PC-9 (cell line): Measurements from ENCODE around the gene IL2RA. TPM values are rescaled to one million over a fixed set of nuclear protein-coding genes. Genes with fewer than 3 reads are reported as not detected.

Experiments used
- BruUV-seq: library from RNA; stranded (reverse); fragments of 400-500 nt; replicated peaks from 2 replicates; lab custom pipeline; 2021; lab: Mats Ljungman, UMichigan
- CTCF ChIA-PET: fragments of 300-600 bp; sonication (Branson Sonifier 250); formaldehyde crosslinking; loops from one replicate; lab custom pipeline; 2022; ENCODE audit warnings: antibody characterized with exemption; lab: Charles Lee
- POLR2A ChIA-PET: fragments of 300-600 bp; sonication (Branson Sonifier 250); formaldehyde crosslinking; loops from one replicate; lab custom pipeline; 2022; ENCODE audit warnings: antibody characterized with exemption; ENCODE audit not compliant: unreplicated experiment; lab: Charles Lee
- DNase-seq, 2 experiments: peaks; one replicate each; pipeline versions ENCODE4 v3.0.0 to v3.0.0-alpha.2; 2015 to 2022; ENCODE audit warnings: mixed read lengths in 1 of 2
- H2AFZ ChIP-seq: fragments of 200-600 bp; sonication (generic); 2 replicates; pipeline ENCODE4 v1.8.1; 2017; ENCODE audit warnings: antibody characterized with exemption
- H3F3A ChIP-seq: fragments of 200-600 bp; sonication (generic); 2 replicates; pipeline ENCODE4 v1.8.1; 2017; ENCODE audit warnings: antibody characterized with exemption, mild to moderate bottlenecking, low read depth; ENCODE audit not compliant: insufficient read depth
- H3K27ac ChIP-seq: fragments of 200-600 bp; sonication (generic); 2 replicates; pipeline ENCODE4 v1.6.1; 2016; ENCODE audit warnings: mixed run types
- H3K27me3 ChIP-seq: fragments of 200-600 bp; sonication (generic); 2 replicates; pipeline ENCODE4 v1.6.1; 2016; ENCODE audit warnings: low read depth, mixed run types; ENCODE audit not compliant: insufficient read depth
- H3K36me3 ChIP-seq: fragments of 200-600 bp; sonication (generic); 2 replicates; pipeline ENCODE4 v1.6.1; 2016; ENCODE audit warnings: low read depth, mixed run types
- H3K4me1 ChIP-seq: fragments of 200-600 bp; sonication (generic); replicated peaks from 2 replicates; pipeline ENCODE4 v1.6.1; 2016; ENCODE audit warnings: mixed run types; ENCODE audit not compliant: insufficient read depth
- H3K4me2 ChIP-seq: fragments of 200-600 bp; sonication (generic); 2 replicates; pipeline ENCODE4 v1.6.1; 2017; ENCODE audit warnings: mixed run types
- H3K4me3 ChIP-seq: fragments of 200-600 bp; sonication (generic); 2 replicates; pipeline ENCODE4 v1.6.1; 2016; ENCODE audit warnings: mixed run types
- H3K79me2 ChIP-seq: fragments of 200-600 bp; sonication (generic); 2 replicates; pipeline ENCODE4 v1.6.1; 2017; ENCODE audit warnings: low read depth, mixed run types
- H3K9me2 ChIP-seq: fragments of 200-600 bp; sonication (generic); 2 replicates; pipeline ENCODE4 v1.8.1; 2017; ENCODE audit warnings: mild to moderate bottlenecking; ENCODE audit not compliant: insufficient read depth
- H3K9me3 ChIP-seq: fragments of 200-600 bp; sonication (generic); 2 replicates; pipeline ENCODE4 v1.8.1; 2016; ENCODE audit warnings: low read depth; ENCODE audit not compliant: insufficient read depth
- H4K20me1 ChIP-seq: fragments of 200-600 bp; sonication (generic); 2 replicates; pipeline ENCODE4 v1.8.1; 2017; ENCODE audit not compliant: insufficient read depth
- EZH2 ChIP-seq: fragments of 200-600 bp; sonication (generic); IDR thresholded peaks from 2 replicates; pipeline ENCODE4 v1.8.0; 2017; ENCODE audit warnings: antibody characterized with exemption, low read depth
- intact Hi-C: fragments of 100-400 bp; cut with micrococcal nuclease; formaldehyde crosslinking; loops from one replicate; pipeline ENCODE4 v1.10.0; 2022; ENCODE audit not compliant: unreplicated experiment
- total RNA-seq: library from RNA; stranded (reverse); gene quantifications from 2 replicates; pipeline ENCODE4 v1.2.3, GENCODE V29; 2021
- TF ChIP-seq, protein P1 (sequence below): fragments of 200-600 bp; sonication (generic); conservative IDR thresholded peaks from 2 replicates; pipeline ENCODE4 v1.6.1; 2017; ENCODE audit warnings: mixed run types, antibody characterized with exemption, mild to moderate bottlenecking, moderate library complexity

The IL2RA gene
- total RNA-seq, 1 experiment from 2014 or later: not detected

DNA sequence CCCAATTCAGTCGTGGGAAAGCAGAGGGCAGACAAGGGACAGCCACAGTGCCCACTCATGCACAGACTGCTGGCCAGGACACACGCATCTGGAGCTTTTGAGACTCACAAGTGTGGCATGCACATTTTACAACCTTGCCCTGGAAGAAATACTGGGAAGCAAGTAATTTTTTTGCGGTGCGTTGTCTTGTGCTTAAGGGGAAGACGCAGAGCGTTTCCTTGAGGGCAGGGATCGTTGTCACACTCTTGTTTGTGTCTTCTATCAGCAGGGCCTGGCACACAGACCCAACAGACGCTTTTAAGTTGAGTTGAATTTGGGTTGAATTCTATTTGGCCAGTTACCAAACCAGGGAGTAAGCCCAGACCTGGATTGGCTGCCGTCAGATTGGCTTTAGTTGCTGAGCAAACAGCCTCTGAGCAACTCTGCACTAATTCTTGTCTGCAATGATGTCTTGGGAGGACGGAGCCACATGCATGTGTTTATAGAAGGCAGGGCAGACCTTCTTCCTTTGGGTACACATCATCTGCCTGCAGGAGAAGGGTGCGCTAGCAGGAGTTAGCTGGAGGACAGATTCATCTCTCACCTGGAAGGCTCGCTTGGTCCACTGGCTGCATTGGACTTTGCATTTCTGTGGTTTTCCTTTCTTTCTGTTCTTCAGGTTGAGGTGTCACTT is 38.4 kb downstream of the IL2RA start:
- Histone ChIP-seq H3K4me3 (no peak overlapping the region), H3K9me2 (no peaks in the 10 kb centered on the region), H3K27me3 (no peaks in the 10 kb centered on the region), H3K4me2 (no peak overlapping the region), H2AFZ (no peak overlapping the region), H3F3A (no peaks in the 10 kb centered on the region), H3K79me2 (no peaks in the 10 kb centered on the region), H3K36me3 (no peaks in the 10 kb centered on the region), H4K20me1 (no peaks in the 10 kb centered on the region), H3K4me1 (no peaks in the 10 kb centered on the region), H3K9me3 (no peaks in the 10 kb centered on the region), H3K27ac (no peak overlapping the region)
- POLR2A ChIA-PET: no interaction called here
- TF ChIP-seq, protein P1, sequence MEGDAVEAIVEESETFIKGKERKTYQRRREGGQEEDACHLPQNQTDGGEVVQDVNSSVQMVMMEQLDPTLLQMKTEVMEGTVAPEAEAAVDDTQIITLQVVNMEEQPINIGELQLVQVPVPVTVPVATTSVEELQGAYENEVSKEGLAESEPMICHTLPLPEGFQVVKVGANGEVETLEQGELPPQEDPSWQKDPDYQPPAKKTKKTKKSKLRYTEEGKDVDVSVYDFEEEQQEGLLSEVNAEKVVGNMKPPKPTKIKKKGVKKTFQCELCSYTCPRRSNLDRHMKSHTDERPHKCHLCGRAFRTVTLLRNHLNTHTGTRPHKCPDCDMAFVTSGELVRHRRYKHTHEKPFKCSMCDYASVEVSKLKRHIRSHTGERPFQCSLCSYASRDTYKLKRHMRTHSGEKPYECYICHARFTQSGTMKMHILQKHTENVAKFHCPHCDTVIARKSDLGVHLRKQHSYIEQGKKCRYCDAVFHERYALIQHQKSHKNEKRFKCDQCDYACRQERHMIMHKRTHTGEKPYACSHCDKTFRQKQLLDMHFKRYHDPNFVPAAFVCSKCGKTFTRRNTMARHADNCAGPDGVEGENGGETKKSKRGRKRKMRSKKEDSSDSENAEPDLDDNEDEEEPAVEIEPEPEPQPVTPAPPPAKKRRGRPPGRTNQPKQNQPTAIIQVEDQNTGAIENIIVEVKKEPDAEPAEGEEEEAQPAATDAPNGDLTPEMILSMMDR: no peak
- no peak for TF ChIP-seq EZH2
- CTCF ChIA-PET: no interaction called here
- intact Hi-C loops: no loop called here
- no TSS peak for BruUV-seq
- DNase-seq: no peak

DNA sequence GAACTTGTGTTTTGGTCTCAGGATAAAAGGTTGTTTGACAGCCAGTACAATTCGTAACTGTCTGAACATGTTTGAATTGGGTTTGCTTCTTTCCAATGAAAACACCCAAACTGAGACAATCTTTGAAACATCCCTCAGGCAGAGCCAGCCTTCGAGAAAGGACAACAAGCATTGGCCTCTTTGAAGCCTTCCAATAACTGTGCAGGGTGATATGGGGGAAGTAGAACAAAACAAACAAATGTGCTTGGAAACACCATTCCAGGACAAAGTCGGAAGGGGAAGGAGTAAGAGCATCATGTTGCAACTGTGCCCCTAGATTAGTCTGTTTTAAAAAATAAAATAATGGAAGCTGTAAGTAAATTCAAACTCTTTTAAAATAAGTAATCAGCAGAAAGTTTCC is 39.5 kb downstream of the IL2RA start:
- intact Hi-C loops: no loop called here
- Histone ChIP-seq H3K9me2 (no peaks in the 10 kb centered on the region), H3K4me2 (no peak overlapping the region), H3K4me3 (no peak overlapping the region), H3K79me2 (no peaks in the 10 kb centered on the region), H3K27ac (no peak overlapping the region), H3K36me3 (no peaks in the 10 kb centered on the region), H3K4me1 (no peaks in the 10 kb centered on the region), H3K27me3 (no peaks in the 10 kb centered on the region), H2AFZ (no peak overlapping the region), H3F3A (no peaks in the 10 kb centered on the region), H3K9me3 (no peaks in the 10 kb centered on the region), H4K20me1 (no peaks in the 10 kb centered on the region)
- no peak for DNase-seq
- ChIA-PET POLR2A (no interaction called here), CTCF (interaction anchor here (0.5 kb wide), 1 partner anchor 379 kb away, joined by 5 read pairs; no protein-coding TSS in a partner anchor)
- TF ChIP-seq, protein P1: no peak
- no peak for TF ChIP-seq EZH2
- BruUV-seq: no TSS peak

DNA sequence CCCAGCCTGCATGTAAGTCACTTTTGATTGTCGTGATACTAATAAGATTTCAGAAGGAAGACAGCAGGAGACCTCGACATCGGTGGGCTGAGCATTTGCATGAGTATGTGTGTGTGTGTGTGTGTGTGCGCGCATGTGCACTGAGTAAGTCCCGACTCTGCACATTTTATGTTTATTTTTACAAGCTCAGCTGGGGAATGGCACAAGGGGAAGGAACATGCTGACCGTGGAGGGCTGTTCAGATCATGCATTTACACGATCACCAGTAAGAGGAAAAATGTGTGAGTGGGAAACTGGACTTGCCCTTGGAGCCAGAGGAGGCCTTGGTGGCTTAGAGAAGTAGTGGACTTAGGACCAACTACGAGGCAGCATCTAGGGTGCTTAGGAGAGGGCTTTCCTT is 41.3 kb downstream of the IL2RA start:
- ChIA-PET CTCF (no interaction called here), POLR2A (no interaction called here)
- intact Hi-C loops: no loop called here
- Histone ChIP-seq H3K4me2 (no peak overlapping the region), H3F3A (no peaks in the 10 kb centered on the region), H3K4me3 (no peak overlapping the region), H3K79me2 (no peaks in the 10 kb centered on the region), H4K20me1 (no peaks in the 10 kb centered on the region), H3K4me1 (no peaks in the 10 kb centered on the region), H3K36me3 (no peaks in the 10 kb centered on the region), H3K27ac (no peak overlapping the region), H3K9me3 (no peaks in the 10 kb centered on the region), H3K9me2 (no peaks in the 10 kb centered on the region), H2AFZ (no peak overlapping the region), H3K27me3 (no peaks in the 10 kb centered on the region)
- no peak for DNase-seq
- no TSS peak for BruUV-seq
- TF ChIP-seq, protein P1: no peak
- TF ChIP-seq EZH2: no peak
